K562 (cell line): Measurements from ENCODE around the gene SFXN5. TPM values are rescaled to one million over a fixed set of nuclear protein-coding genes. Genes with fewer than 3 reads are reported as not detected.

Experiments
- CHD2 ChIP-seq: IDR thresholded peaks from 2 replicates; pipeline ENCODE4 v1.6.1; 2011; ENCODE audit warnings: low read depth, low read length
- CTCFL ChIP-seq: IDR thresholded peaks from 2 replicates; pipeline ENCODE4 v1.6.1; 2011; ENCODE audit warnings: borderline replicate concordance, low read depth, mild to moderate bottlenecking, moderate library complexity, low read length; ENCODE audit not compliant: insufficient read depth, poor library complexity, severe bottlenecking
- HCFC1 ChIP-seq: IDR thresholded peaks from 2 replicates; pipeline ENCODE4 v1.6.1; 2012; ENCODE audit warnings: low read depth, low read length, improper control_type of control experiment
- ILK ChIP-seq: fragments of 450-650 bp; IDR thresholded peaks from 2 replicates; pipeline ENCODE4 v1.6.1; 2016; ENCODE audit warnings: missing genetic modification characterization, low read depth, mild to moderate bottlenecking, missing compliant biosample characterization, moderate library complexity, borderline replicate concordance
- NR3C1 ChIP-seq: sonication (generic); formaldehyde crosslinking; IDR thresholded peaks from 2 replicates; pipeline ENCODE4 v1.8.1; 2022; ENCODE audit warnings: missing genetic modification reagents
- POLR2G ChIP-seq: fragments of 200-400 bp; formaldehyde crosslinking; IDR thresholded peaks from 2 replicates; pipeline ENCODE4 v1.6.1; 2017; ENCODE audit warnings: low read depth, mild to moderate bottlenecking, antibody characterized with exemption, low read length, moderate library complexity
- POLR3A ChIP-seq: IDR thresholded peaks from 2 replicates; pipeline ENCODE4 v1.6.1; 2011; ENCODE audit warnings: borderline replicate concordance, mild to moderate bottlenecking, moderate library complexity; ENCODE audit not compliant: insufficient read length, insufficient read depth; ENCODE audit errors: extremely low read depth
- RBM17 ChIP-seq: fragments of 200-400 bp; formaldehyde crosslinking; IDR thresholded peaks from 2 replicates; pipeline ENCODE4 v1.6.1; 2017; ENCODE audit warnings: low read depth, mild to moderate bottlenecking, low read length, borderline replicate concordance
- TAF7 ChIP-seq: fragments of 450-650 bp; IDR thresholded peaks from 2 replicates; pipeline ENCODE4 v1.6.1; 2016; ENCODE audit warnings: missing genetic modification characterization, missing compliant biosample characterization
- ZKSCAN1 ChIP-seq: fragments of 150-350 bp; IDR thresholded peaks from 2 replicates; pipeline ENCODE4 v1.6.1; 2016; ENCODE audit warnings: low read depth, low read length
- ZKSCAN3 ChIP-seq: fragments of 250-450 bp; sonication (Bioruptor Pico); IDR thresholded peaks from 2 replicates; pipeline ENCODE4 v1.4.0; 2020
- ZNF766 ChIP-seq: fragments of 200-800 bp; sonication (Bioruptor generic); conservative IDR thresholded peaks from 2 replicates; pipeline ENCODE4 v1.6.1; 2016; ENCODE audit warnings: missing genetic modification characterization, missing compliant biosample characterization
- ZNF77 ChIP-seq: fragments of 250-450 bp; sonication (Bioruptor Pico); IDR thresholded peaks from 2 replicates; pipeline ENCODE4 v1.5.0; 2020
- ZNF79 ChIP-seq: fragments of 250-450 bp; sonication (Bioruptor Pico); IDR thresholded peaks from 2 replicates; pipeline ENCODE4 v1.4.0; 2020; ENCODE audit warnings: low read depth, mild to moderate bottlenecking, moderate library complexity
- polyA plus RNA-seq, 8 experiments: library from polyadenylated mRNA; depleted of rRNA in 4 of 8; stranded (reverse) in 5 of 8; unstranded in 3 of 8; fragments of >200 nt; fragmentation: Nextera tagmentation in 2 of 8; fragmentation: Illumina TruSeq in 1 of 8; extraction: Ambion mirVana in 2 of 8; extraction: Trizol in 1 of 8; gene quantifications; 2 replicates each; pipeline versions ENCODE4 v1.2.1 to v1.2.3, GENCODE V29; 2011 to 2014; ENCODE audit warnings: inconsistent platforms in 1 of 8, missing spikeins in 1 of 8
- total RNA-seq, 7 experiments: library from RNA; depleted of rRNA in 6 of 7; stranded (reverse); fragments of >200 nt in 6 of 7; fragmentation: Illumina TruSeq in 2 of 7; extraction: Trizol in 2 of 7; gene quantifications; 2 replicates each; pipeline versions ENCODE4 v1.2.1 to v1.2.3, GENCODE V29; 2011 to 2021; ENCODE audit warnings: low replicate concordance in 1 of 7
- TF ChIP-seq, protein P1 (sequence below), 2 experiments: fragments of 450-650 bp; conservative IDR thresholded peaks; 2 replicates each; pipeline ENCODE4 v1.6.1; 2017; ENCODE audit warnings: mild to moderate bottlenecking in 2 of 2, moderate library complexity in 2 of 2
- TF ChIP-seq, protein P2 (sequence below): sonication (generic); formaldehyde crosslinking; IDR thresholded peaks from 2 replicates; pipeline ENCODE4 v1.8.0; 2022; ENCODE audit warnings: mild to moderate bottlenecking, low read depth, missing genetic modification reagents
- TF ChIP-seq, protein P3 (sequence below), 3 experiments: IDR thresholded peaks in 2 of 3; conservative IDR thresholded peaks in 1 of 3; 2 replicates each; pipeline ENCODE4 v1.5.1; 2011 to 2012; ENCODE audit warnings: low read length in 3 of 3, mild to moderate bottlenecking in 3 of 3, control low read depth in 2 of 3, improper control_type of control experiment in 1 of 3, inconsistent platforms in 1 of 3, low read depth in 1 of 3, mixed read lengths in 1 of 3, moderate library complexity in 1 of 3; ENCODE audit not compliant: insufficient read depth in 2 of 3

The SFXN5 gene
- total and polyA plus RNA-seq, 9 of the 15 experiments (the other 6 are each of a cell fraction or from before 2014, with no cell fraction given): 8.3 to 22.6 (median 16.0) TPM

- TF ChIP-seq, protein P1, sequence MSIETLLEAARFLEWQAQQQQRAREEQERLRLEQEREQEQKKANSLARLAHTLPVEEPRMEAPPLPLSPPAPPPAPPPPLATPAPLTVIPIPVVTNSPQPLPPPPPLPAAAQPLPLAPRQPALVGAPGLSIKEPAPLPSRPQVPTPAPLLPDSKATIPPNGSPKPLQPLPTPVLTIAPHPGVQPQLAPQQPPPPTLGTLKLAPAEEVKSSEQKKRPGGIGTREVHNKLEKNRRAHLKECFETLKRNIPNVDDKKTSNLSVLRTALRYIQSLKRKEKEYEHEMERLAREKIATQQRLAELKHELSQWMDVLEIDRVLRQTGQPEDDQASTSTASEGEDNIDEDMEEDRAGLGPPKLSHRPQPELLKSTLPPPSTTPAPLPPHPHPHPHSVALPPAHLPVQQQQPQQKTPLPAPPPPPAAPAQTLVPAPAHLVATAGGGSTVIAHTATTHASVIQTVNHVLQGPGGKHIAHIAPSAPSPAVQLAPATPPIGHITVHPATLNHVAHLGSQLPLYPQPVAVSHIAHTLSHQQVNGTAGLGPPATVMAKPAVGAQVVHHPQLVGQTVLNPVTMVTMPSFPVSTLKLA (conservative IDR thresholded peaks at IDR 0.05): no peak
- no peak for TF ChIP-seq POLR3A
- no peak for TF ChIP-seq POLR2G
- no peak for TF ChIP-seq CHD2
- no peak for TF ChIP-seq RBM17
- no peak for TF ChIP-seq TAF7
- TF ChIP-seq ILK: no peak
- TF ChIP-seq ZNF79 (CRISPR knock-in tag): no peak
- TF ChIP-seq, protein P2, sequence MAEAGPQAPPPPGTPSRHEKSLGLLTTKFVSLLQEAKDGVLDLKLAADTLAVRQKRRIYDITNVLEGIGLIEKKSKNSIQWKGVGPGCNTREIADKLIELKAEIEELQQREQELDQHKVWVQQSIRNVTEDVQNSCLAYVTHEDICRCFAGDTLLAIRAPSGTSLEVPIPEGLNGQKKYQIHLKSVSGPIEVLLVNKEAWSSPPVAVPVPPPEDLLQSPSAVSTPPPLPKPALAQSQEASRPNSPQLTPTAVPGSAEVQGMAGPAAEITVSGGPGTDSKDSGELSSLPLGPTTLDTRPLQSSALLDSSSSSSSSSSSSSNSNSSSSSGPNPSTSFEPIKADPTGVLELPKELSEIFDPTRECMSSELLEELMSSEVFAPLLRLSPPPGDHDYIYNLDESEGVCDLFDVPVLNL (CRISPR knock-in tag): no peak
- TF ChIP-seq NR3C1: no peak
- TF ChIP-seq HCFC1: no peak
- TF ChIP-seq ZNF77: no peak
- TF ChIP-seq, protein P3, sequence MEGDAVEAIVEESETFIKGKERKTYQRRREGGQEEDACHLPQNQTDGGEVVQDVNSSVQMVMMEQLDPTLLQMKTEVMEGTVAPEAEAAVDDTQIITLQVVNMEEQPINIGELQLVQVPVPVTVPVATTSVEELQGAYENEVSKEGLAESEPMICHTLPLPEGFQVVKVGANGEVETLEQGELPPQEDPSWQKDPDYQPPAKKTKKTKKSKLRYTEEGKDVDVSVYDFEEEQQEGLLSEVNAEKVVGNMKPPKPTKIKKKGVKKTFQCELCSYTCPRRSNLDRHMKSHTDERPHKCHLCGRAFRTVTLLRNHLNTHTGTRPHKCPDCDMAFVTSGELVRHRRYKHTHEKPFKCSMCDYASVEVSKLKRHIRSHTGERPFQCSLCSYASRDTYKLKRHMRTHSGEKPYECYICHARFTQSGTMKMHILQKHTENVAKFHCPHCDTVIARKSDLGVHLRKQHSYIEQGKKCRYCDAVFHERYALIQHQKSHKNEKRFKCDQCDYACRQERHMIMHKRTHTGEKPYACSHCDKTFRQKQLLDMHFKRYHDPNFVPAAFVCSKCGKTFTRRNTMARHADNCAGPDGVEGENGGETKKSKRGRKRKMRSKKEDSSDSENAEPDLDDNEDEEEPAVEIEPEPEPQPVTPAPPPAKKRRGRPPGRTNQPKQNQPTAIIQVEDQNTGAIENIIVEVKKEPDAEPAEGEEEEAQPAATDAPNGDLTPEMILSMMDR (IDR thresholded peaks at IDR 0.05 in 2 of 3, conservative IDR thresholded peaks at IDR 0.05 in 1 of 3; ENCODE audit: insufficient read depth in 2 of 3, low read depth in 1 of 3, low read length in 3 of 3): peak; percentile 4 to 22 (median 8); a peak in 1 of 6 replicates
- no peak for TF ChIP-seq CTCFL
- TF ChIP-seq ZKSCAN1: 0 out of 2 replicates have a peak, but pooled peaks have one; percentile 36
- TF ChIP-seq ZNF766 (CRISPR knock-in tag): no peak
- TF ChIP-seq ZKSCAN3 (CRISPR knock-in tag): no peak
These were observed 119.2 kb downstream of the SFXN5 start (continued) for GRCh38 chr2:72952110-72952823.
